ENCODE results near the gene DUSP3. TPM values are rescaled to one million over a fixed set of nuclear protein-coding genes. Genes with fewer than 3 reads are reported as not detected.

Gene DUSP3
- polyA plus RNA-seq, 1 donor from 2014 or later, result 38.8 TPM

- H3F3A ChIP-seq (ENCODE audit: insufficient read depth, low read length, poor library complexity, severe bottlenecking), result no peaks in the 10 kb centered on the region
- no peak overlapping the region for H3K27ac ChIP-seq (ENCODE audit: low read length)
- no peaks in the 10 kb centered on the region for H3K9me3 ChIP-seq (ENCODE audit: low read length)
- no peaks in the 10 kb centered on the region for H3K27me3 ChIP-seq (ENCODE audit: insufficient read depth, low read depth, low read length)
- no peak overlapping the region for H3K4me2 ChIP-seq (ENCODE audit: low read length)
- no peak overlapping the region for H2AFZ ChIP-seq (ENCODE audit: low read depth, low read length)
- no peak overlapping the region for H3K4me3 ChIP-seq (ENCODE audit: low read length)
- H3K9ac ChIP-seq (ENCODE audit: low read length), result no peak overlapping the region
- H3K79me2 ChIP-seq (replicated peaks; ENCODE audit: insufficient read depth, low read length), result no peaks in the 10 kb centered on the region
- no peaks in the 10 kb centered on the region for H3K36me3 ChIP-seq (ENCODE audit: insufficient read depth, low read length)
- H3K9me2 ChIP-seq (ENCODE audit: insufficient read depth, low read length), result no peaks in the 10 kb centered on the region
- TF ChIP-seq TAF1 (IDR thresholded peaks at IDR 0.05; ENCODE audit: low read depth) (no peak), POLR2AphosphoS5 (IDR thresholded peaks at IDR 0.05) (no peak), RAD21 (conservative IDR thresholded peaks at IDR 0.05) (no peak), CTCF (IDR thresholded peaks at IDR 0.05; ENCODE audit: poor library complexity, severe bottlenecking) (no peak), MXI1 (conservative IDR thresholded peaks at IDR 0.05; ENCODE audit: poor library complexity, severe bottlenecking) (no peak), EZH2 (IDR thresholded peaks at IDR 0.05; ENCODE audit: borderline replicate concordance, insufficient read depth, low read length, poor library complexity, severe bottlenecking) (no peak), EP300 (conservative IDR thresholded peaks at IDR 0.05; ENCODE audit: poor library complexity, severe bottlenecking) (no peak), SMC3 (conservative IDR thresholded peaks at IDR 0.05; ENCODE audit: poor library complexity) (no peak), REST (IDR thresholded peaks at IDR 0.05; ENCODE audit: borderline replicate concordance) (no peak)
- no peaks in the 10 kb centered on the region for H4K20me1 ChIP-seq (ENCODE audit: insufficient read depth)
Observed at GRCh38 chr17:43787728-43788127, 9.0 kb upstream of the DUSP3 start.

DNA sequence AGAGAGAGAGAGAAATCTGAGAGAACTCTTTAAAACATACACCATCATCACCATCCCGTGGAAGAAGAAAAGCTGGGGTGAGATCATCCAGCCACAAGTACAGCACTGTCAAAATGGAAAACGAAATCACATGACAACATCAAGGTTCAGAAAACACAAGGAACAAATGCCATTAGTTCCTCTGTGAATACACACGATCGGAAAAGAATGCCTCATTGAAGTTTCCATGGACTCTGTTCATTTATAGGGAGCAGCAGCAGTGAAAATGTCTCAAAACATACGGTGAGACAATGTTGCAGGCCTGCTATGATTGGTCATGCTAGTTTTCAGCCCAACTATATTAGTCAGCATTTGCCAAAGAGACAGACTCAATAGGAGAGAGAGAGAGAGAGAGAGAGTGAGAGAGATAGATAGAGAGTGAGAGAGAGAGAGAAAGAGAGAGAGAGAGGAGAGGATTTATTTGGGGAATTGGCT lies 5.9 kb upstream of the DUSP3 start:
- Histone ChIP-seq H3K4me3 (ENCODE audit: low read length) (no peak overlapping the region), H3K27ac (ENCODE audit: low read length) (no peak overlapping the region), H3F3A (ENCODE audit: insufficient read depth, low read length, poor library complexity, severe bottlenecking) (no peaks in the 10 kb centered on the region), H3K79me2 (replicated peaks; ENCODE audit: insufficient read depth, low read length) (no peaks in the 10 kb centered on the region), H3K9me3 (ENCODE audit: low read length) (no peaks in the 10 kb centered on the region), H4K20me1 (ENCODE audit: insufficient read depth) (no peaks in the 10 kb centered on the region), H3K36me3 (ENCODE audit: insufficient read depth, low read length) (no peaks in the 10 kb centered on the region), H2AFZ (ENCODE audit: low read depth, low read length) (no peak overlapping the region), H3K9me2 (ENCODE audit: insufficient read depth, low read length) (no peaks in the 10 kb centered on the region), H3K9ac (ENCODE audit: low read length) (no peak overlapping the region), H3K27me3 (ENCODE audit: insufficient read depth, low read depth, low read length) (no peaks in the 10 kb centered on the region), H3K4me2 (ENCODE audit: low read length) (no peak overlapping the region)
- no peak for TF ChIP-seq MXI1 (conservative IDR thresholded peaks at IDR 0.05; ENCODE audit: poor library complexity, severe bottlenecking)
- TF ChIP-seq CTCF (IDR thresholded peaks at IDR 0.05; ENCODE audit: poor library complexity, severe bottlenecking), result no peak
- no peak for TF ChIP-seq SMC3 (conservative IDR thresholded peaks at IDR 0.05; ENCODE audit: poor library complexity)
- no peak for TF ChIP-seq RAD21 (conservative IDR thresholded peaks at IDR 0.05)

Measured in neural cell (in vitro differentiated cells).